Activated T-cell treated with anti-CD3 and anti-CD28 coated beads for 4 hours (primary cell): Measurements from ENCODE around the gene GTF2A2.

Experiments
- DNase-seq: peaks from one replicate; pipeline ENCODE4 v3.0.0-alpha.2; 2020

The GTF2A2 gene

DNA sequence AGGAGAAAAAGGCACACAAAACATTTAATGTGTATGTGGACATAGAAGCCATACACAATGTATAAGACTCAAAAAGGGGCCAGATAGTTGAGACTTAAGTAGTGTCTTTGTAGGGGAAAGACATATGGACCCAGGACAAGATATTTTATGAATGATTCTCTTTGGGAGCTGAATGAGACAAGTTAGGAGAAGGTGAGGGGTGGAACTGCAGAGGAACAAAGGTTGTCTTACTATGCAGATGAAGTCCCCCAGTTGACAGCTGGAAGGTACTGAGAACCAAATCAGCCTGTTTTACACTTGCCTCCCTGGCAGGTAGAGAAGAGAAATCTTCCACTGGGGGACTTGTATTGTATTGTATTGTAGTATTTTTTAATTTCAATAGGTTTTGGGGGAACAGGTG lies 60.7 kb downstream of the GTF2A2 start:
- no peak for DNase-seq

DNA sequence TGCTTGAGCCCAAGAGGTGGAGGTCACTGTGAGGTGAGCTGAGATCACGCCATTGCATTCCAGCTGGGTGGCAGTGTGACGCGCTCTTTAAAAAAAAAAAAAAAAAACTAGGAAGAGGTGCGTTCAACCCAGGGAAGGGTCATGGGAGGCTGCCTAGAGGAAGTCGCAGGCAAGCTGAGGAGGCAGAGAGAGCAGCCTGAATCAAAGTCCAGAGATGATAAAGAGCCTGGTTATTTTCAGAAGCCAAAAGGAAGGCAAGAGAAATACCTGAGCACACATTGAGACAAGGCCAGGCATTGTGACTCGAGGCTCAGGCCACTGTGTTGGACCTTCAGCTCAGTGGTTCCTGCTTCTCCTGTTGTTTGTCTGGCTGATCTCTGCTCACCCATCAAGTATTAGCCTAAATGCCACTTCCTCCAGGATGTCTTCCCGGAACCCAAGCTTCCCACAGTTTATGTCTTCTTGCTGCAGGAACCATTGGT lies 61.8 kb downstream of the GTF2A2 start:
- DNase-seq: no peak

DNA sequence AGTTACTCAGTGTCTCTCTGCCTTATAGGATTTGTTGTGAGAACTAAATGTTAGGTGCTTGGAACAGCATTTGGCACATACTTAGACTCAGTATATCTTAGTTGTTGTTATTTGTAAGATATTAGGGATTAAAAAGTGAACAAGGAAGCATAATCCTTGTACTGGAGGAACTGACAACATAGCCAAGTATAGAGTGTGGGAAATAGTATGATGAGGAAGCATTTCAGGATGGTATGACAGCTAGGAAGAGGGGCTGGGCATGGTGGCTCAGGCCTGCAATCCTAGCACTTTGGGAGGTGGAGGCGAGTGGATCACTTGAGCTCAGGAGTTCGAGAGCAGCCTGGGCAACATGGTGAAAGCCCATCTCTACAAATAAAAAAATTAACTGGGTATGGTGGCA lies 62.3 kb downstream of the GTF2A2 start:
- DNase-seq: no peak

DNA sequence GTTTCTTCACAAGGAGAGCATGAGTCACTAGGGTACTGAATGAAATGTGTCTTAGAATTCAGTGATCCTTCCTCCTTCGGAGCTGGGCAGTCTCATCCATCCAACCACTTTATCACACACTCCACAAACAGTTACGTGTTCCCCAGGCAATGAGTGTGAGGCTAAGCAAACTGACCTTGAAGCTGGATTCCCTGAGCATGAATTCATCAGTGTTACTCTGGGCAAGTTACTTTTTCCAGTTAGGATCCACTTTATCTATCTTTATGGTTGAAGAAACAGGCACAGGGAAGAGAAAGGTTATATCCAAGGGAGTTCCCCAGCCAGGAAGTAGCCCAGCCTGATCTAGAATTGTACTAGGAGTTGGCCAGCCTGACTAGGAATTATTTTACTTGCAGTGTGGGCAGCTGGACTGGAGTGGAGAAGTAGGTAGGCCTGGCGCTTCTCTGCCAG lies 62.8 kb downstream of the GTF2A2 start:
- no peak for DNase-seq

DNA sequence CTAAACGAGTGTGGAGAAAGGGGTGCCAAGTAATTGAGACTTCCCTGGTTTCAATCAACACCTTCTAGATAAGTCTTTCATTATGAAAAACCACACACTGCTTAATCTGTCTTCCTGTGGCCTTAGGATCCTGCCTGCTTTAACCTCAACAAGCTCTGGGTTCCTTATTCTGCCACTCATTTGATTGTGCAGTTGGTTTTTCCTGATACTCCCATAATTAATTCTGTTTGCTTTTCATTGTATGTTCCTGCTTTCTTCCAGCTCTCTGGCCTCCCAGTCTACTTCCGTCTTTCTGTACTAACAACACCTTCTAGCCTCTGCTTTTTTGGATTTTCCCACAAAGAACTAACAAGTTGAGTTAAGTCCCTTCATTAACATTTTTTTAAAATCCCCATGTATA lies 66.0 kb downstream of the GTF2A2 start:
- no peak for DNase-seq

DNA sequence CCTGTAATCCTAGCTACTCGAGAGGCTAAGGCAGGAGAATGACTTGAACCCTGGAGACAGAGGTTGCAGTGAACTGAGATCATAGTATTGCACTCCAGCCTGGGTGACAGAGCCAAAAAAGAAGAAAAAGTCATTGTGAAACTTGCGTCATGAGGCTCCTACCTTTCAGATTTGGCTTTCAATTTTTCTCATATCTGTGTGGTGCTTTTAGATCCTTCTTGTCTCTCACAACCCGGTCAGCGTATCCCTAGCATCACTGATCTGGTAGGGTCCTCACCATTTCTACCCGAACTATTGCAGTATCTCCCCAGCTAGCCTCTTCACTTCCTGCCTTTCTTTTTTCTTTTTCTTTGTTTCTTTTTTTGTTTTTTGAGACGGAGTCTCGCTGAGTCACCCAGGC lies 67.3 kb downstream of the GTF2A2 start:
- no peak for DNase-seq
